BLaER1 treated with 17β-estradiol and CSF1 and Interleukin-3, amounts not matched to agents 10 nM and 100 nM (cell line): ENCODE data around the gene DHRS3.

Experiments
- H3K27ac ChIP-seq, 11 experiments: shearing (Covaris generic); formaldehyde crosslinking; 2 replicates each; pipeline ENCODE4 v1.8.1; 2022
- H3K27me3 ChIP-seq, 11 experiments: shearing (Covaris generic); formaldehyde crosslinking; 2 replicates each; pipeline ENCODE4 v1.8.1; 2022
- H3K36me3 ChIP-seq, 11 experiments: shearing (Covaris generic); formaldehyde crosslinking; 2 replicates each; pipeline ENCODE4 v1.8.1; 2022
- H3K4me1 ChIP-seq, 10 experiments: shearing (Covaris generic); formaldehyde crosslinking; 2 replicates each; pipeline ENCODE4 v1.8.1; 2022
- H3K4me2 ChIP-seq, 11 experiments: shearing (Covaris generic); formaldehyde crosslinking; 2 replicates each; pipeline ENCODE4 v1.8.1; 2022
- H3K4me3 ChIP-seq, 10 experiments: shearing (Covaris generic); formaldehyde crosslinking; 2 replicates each; pipeline ENCODE4 v1.8.1; 2022
- H3K9ac ChIP-seq, 11 experiments: shearing (Covaris generic); formaldehyde crosslinking; 2 replicates each; pipeline ENCODE4 v1.8.1; 2022
- H3K9me3 ChIP-seq, 11 experiments: shearing (Covaris generic); formaldehyde crosslinking; replicated peaks in 1 of 11; 2 replicates each; pipeline ENCODE4 v1.8.1; 2022
- H4K20me1 ChIP-seq, 11 experiments: shearing (Covaris generic); formaldehyde crosslinking; 2 replicates each; pipeline ENCODE4 v1.8.1; 2022
- Cebpa-rat ChIP-seq, 11 experiments: shearing (Covaris generic); IDR thresholded peaks; 2 replicates each; pipeline ENCODE4 v1.8.1; 2022

DHRS3 gene

DNA sequence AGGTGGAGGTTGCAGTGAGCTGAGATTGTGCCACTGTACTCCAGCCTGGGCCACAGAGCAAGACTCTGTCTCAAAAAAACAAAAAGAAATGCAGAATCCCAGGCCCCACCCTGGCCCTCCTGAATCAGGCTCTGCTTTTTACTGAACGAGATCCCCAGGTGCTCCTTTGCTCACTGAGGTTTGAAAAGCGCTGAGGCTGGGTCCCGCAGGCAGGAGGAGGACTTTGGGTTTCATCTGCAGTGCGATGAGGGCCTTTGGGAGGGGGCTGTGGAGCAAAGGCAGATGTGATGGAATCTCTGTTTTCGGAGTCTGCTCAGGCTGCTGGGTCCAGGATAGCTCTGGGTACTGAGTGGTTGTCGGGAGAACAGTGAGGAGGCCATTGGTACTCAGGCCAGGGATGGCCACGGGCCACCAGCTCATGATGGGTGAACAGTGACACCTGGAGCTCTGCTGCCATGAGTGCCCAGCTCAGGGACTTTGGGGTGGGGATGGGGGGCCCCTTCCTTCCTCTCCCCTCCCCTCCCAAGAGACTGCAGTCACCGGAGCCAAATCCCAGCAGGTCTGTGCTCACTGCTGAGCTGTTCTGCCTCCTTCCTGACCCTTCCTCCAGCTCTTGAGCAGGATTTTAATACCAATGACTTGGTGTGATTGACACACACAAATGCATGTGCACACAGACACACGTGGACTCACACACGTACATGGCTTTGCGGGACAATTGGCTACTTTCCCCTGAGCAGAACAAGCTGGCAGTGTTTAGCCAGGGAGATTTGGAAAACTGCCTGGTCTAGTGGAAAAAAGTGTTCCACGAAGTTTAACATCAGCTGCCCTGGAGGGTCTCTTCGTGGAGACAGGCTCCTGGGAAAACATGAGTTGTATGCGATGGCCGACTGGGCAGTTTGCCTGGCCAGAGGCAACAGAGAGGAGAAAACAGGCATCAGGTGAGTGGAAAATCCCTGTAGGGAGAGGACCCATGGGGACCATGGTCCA, 3.6 kb upstream of the DHRS3 start:
- Histone ChIP-seq H3K9me3 (no peaks in the 10 kb centered on the region), H3K4me1 (peaks cover 42 to 87% (median 73%) of the 10 kb centered on the region in 10 experiments), H3K4me2 (peak overlapping the region; percentile 95 to 99 (median 98); a peak in 21 of 22 replicates), H3K27me3 (peaks cover 24 to 39% (median 29%) of the 10 kb centered on the region in 11 experiments), H3K4me3 (no peak overlapping the region), H4K20me1 (peaks cover 0 to 8% (median 0%) of the 10 kb centered on the region in 11 experiments; a peak in 2 of 22 replicates), H3K36me3 (no peaks in the 10 kb centered on the region), H3K9ac (peak overlapping the region in 3 of 11 experiments; percentile 30 to 38 (median 34); a peak in 3 of 22 replicates), H3K27ac (no peak overlapping the region)
- no peak for TF ChIP-seq Cebpa-rat (IDR thresholded peaks at IDR 0.05)

GRCh38 chr1:12620931-12621330, 2.9 kb upstream of the DHRS3 start:
- H3K36me3 ChIP-seq: no peaks in the 10 kb centered on the region

GRCh38 chr1:12620488-12620865, 2.5 kb upstream of the DHRS3 start:
- H3K27ac ChIP-seq: 0 out of 22 replicates have a peak overlapping the region, but pooled peaks of 1 of the 11 experiments have one; percentile 22
- H3K4me2 ChIP-seq: peak overlapping the region; percentile 95 to 99 (median 98)
- TF ChIP-seq Cebpa-rat (IDR thresholded peaks at IDR 0.05): no peak; a peak in 1 of 22 replicates

More at GRCh38 chr1:12620931-12621330, 2.9 kb upstream of the DHRS3 start:
- Histone ChIP-seq H4K20me1 (peaks cover 0 to 8% (median 0%) of the 10 kb centered on the region in 11 experiments; a peak in 3 of 22 replicates), H3K27ac (0 out of 22 replicates have a peak overlapping the region, but pooled peaks of 1 of the 11 experiments have one; percentile 3), H3K4me2 (peak overlapping the region; percentile 95 to 99 (median 98)), H3K4me1 (peaks cover 49 to 87% (median 75%) of the 10 kb centered on the region in 10 experiments), H3K9ac (peak overlapping the region in 4 of 11 experiments; percentile 1 to 38 (median 26); a peak in 3 of 22 replicates), H3K27me3 (peaks cover 25 to 41% (median 36%) of the 10 kb centered on the region in 11 experiments), H3K4me3 (0 out of 20 replicates have a peak overlapping the region, but pooled peaks of 1 of the 10 experiments have one; percentile 12), H3K9me3 (no peaks in the 10 kb centered on the region)
- TF ChIP-seq Cebpa-rat (IDR thresholded peaks at IDR 0.05): no peak

DNA sequence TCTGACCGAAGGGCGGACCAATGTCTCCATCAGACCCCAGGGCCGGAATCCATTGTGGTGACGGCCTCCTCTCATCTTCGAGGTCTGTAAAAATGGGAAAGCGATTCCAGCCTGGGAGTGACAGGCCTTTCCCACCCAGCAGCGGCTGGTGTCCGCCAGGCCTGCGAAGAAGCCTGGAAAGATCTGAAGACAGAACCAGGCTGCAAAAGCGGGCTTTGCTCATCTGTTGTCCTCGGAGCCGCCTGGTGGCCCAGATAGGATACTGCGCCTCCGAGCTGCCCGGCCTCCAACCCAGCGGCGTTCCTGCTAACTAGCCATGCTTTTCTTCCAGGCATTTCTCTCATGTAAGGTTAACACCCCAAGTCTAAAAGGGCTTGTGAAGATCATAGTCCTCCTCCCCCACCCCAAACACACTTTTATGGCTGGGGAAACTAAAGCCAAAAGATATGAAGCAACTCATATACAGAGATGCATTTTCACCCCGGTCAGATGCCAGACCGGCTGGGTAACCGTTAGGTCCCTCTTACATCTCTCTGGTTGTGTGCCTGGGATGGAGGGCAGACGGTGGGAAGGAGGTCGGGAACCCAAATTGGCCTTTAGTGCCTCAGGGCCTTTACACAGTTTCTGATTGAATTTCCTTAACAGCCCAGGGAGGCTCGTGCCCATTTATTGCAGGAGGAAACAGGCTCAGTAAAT, 1.9 kb upstream of the DHRS3 start:
- no peak; a peak in 1 of 22 replicates for TF ChIP-seq Cebpa-rat (IDR thresholded peaks at IDR 0.05)
- Histone ChIP-seq H4K20me1 (peaks cover 0 to 8% (median 0%) of the 10 kb centered on the region in 11 experiments; a peak in 3 of 22 replicates), H3K27ac (0 out of 22 replicates have a peak overlapping the region, but pooled peaks of 1 of the 11 experiments have one; percentile 22), H3K9ac (peak overlapping the region in 4 of 11 experiments; percentile 69 to 78 (median 76); a peak in 5 of 22 replicates), H3K4me2 (peak overlapping the region; percentile 95 to 99 (median 98)), H3K9me3 (no peaks in the 10 kb centered on the region), H3K4me3 (peak overlapping the region in 4 of 10 experiments; percentile 68 to 77 (median 70); a peak in 8 of 20 replicates), H3K27me3 (peaks cover 25 to 48% (median 45%) of the 10 kb centered on the region in 11 experiments), H3K4me1 (peaks cover 59 to 96% (median 85%) of the 10 kb centered on the region in 10 experiments), H3K36me3 (no peaks in the 10 kb centered on the region)

More at GRCh38 chr1:12620488-12620865, 2.5 kb upstream of the DHRS3 start:
- Histone ChIP-seq H4K20me1 (peaks cover 0 to 8% (median 0%) of the 10 kb centered on the region in 11 experiments; a peak in 3 of 22 replicates), H3K4me3 (peak overlapping the region in 1 of 10 experiments; percentile 12; a peak in 1 of 20 replicates), H3K9me3 (no peaks in the 10 kb centered on the region), H3K27me3 (peaks cover 25 to 43% (median 41%) of the 10 kb centered on the region in 11 experiments), H3K4me1 (peaks cover 54 to 92% (median 80%) of the 10 kb centered on the region in 10 experiments), H3K36me3 (no peaks in the 10 kb centered on the region), H3K9ac (peak overlapping the region in 3 of 11 experiments; percentile 1 to 28 (median 24); a peak in 3 of 22 replicates)

- Histone ChIP-seq H3K9me3 (no peaks in the 10 kb centered on the region), H3K36me3 (no peaks in the 10 kb centered on the region), H3K4me3 (peak overlapping the region; percentile 63 to 77 (median 68)), H3K9ac (peak overlapping the region; percentile 6 to 78 (median 73); a peak in 18 of 22 replicates), H3K4me2 (peak overlapping the region; percentile 95 to 99 (median 98)), H3K27ac (peak overlapping the region in 8 of 11 experiments; percentile 44 to 73 (median 63); a peak in 12 of 22 replicates), H3K4me1 (peaks cover 67 to 92% (median 86%) of the 10 kb centered on the region in 10 experiments), H3K27me3 (peaks cover 25 to 56% (median 49%) of the 10 kb centered on the region in 11 experiments), H4K20me1 (peaks cover 0 to 8% (median 0%) of the 10 kb centered on the region in 11 experiments; a peak in 3 of 22 replicates)
- no peak for TF ChIP-seq Cebpa-rat (IDR thresholded peaks at IDR 0.05)
Measured at GRCh38 chr1:12618965-12619791, 1.2 kb upstream of the DHRS3 start.

DNA sequence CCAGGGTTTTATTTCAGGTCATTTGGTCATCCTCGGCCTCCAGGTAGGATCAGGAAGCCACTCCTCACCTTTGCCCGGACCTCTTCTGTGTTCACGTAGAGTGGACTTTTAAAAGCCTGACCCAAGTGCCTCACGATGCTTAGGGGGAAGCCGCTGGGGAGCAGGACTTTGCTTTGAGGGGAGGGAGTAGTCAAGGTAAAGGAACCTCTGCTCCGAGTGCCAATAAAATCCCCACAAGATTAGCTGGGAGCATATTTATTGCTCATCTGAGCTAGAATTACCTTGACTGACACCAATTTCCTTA, 603 bp upstream of the DHRS3 start:
- TF ChIP-seq Cebpa-rat (IDR thresholded peaks at IDR 0.05): no peak
- Histone ChIP-seq H3K4me3 (peak overlapping the region; percentile 63 to 77 (median 68)), H3K9ac (peak overlapping the region; percentile 43 to 78 (median 73)), H3K27me3 (peaks cover 25 to 57% (median 49%) of the 10 kb centered on the region in 11 experiments), H4K20me1 (peaks cover 0 to 8% (median 0%) of the 10 kb centered on the region in 11 experiments; a peak in 3 of 22 replicates), H3K9me3 (no peaks in the 10 kb centered on the region), H3K27ac (peak overlapping the region in 9 of 11 experiments; percentile 44 to 73 (median 63); a peak in 18 of 22 replicates), H3K36me3 (no peaks in the 10 kb centered on the region), H3K4me1 (peaks cover 72 to 86% (median 83%) of the 10 kb centered on the region in 10 experiments), H3K4me2 (peak overlapping the region; percentile 95 to 99 (median 98))

DNA sequence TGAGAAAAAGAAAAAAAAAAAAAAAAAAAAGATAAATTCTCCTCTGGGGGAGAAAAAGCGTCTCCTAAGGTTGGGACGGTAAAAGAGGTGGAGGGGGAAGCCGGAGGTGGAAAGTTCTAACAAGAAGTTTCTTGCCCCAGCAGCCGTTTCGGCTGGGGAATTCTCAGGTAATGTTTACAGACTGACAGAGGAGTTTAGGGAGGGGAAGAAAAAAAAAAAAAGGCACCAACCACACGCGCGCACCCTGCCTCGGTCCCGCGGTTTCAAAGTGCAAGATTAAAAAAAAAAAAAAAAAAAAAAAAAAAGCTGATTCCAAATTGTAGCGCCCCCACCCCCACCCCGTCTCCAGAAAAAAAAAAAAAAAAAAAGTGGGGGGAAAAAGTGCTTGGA, 504 bp downstream of the DHRS3 start:
- TF ChIP-seq Cebpa-rat (IDR thresholded peaks at IDR 0.05): no peak
- H3K4me2 ChIP-seq: peak overlapping the region; percentile 95 to 99 (median 98)
- peak overlapping the region in 9 of 11 experiments; percentile 44 to 73 (median 63); a peak in 10 of 22 replicates for H3K27ac ChIP-seq
- peak overlapping the region; percentile 63 to 77 (median 68) for H3K4me3 ChIP-seq
- H3K27me3 ChIP-seq: peaks cover 25 to 57% (median 49%) of the 10 kb centered on the region in 11 experiments
- H3K9me3 ChIP-seq: no peaks in the 10 kb centered on the region
- peaks cover 0 to 8% (median 0%) of the 10 kb centered on the region in 11 experiments; a peak in 3 of 22 replicates for H4K20me1 ChIP-seq
- H3K4me1 ChIP-seq: peaks cover 70 to 84% (median 77%) of the 10 kb centered on the region in 10 experiments
- H3K9ac ChIP-seq: peak overlapping the region; percentile 43 to 78 (median 73); a peak in 21 of 22 replicates
- no peaks in the 10 kb centered on the region for H3K36me3 ChIP-seq
